NCI-H526 (cell line): ENCODE data around the gene CAB39.

Source experiments
- DNase-seq, 2 experiments: peaks; one replicate each; lab custom pipeline; 2025; lab: John Stamatoyannopoulos, UW

CAB39 gene

DNA sequence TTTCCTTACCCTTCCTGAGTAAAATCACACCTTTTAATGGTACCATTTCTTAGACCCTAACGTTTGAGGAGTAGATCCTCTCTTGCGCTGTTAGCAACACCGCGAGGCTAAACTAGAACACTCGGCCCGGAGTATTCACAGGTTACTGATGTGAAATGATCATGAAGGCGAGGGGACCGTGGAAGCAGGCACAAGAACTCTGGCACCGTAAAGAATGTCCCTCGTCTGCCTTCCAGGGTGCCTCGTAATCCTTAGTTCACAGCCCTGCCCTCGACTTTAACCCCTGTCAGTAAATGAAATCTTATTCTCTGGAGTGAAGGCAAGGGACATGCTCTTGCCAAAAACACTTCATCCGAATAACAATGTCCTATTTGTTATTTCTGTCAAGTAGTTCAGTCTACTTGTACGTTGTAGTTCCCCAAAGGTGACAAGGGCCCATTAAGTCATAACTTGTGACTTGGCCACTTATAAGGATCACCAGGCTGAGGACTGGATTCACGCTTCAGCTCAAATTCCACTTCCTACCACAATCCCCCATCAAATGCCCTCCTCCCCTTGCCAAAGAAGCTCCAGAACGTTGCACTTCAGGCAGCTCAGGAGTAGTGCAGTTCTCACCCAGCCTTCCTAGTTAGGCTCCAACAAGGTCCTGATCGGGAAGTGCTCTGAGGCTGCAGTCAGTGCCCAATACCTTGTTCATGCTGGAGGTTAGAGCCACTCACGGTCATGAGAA is 108.8 kb downstream of the CAB39 start:
- DNase-seq: no peak

DNA sequence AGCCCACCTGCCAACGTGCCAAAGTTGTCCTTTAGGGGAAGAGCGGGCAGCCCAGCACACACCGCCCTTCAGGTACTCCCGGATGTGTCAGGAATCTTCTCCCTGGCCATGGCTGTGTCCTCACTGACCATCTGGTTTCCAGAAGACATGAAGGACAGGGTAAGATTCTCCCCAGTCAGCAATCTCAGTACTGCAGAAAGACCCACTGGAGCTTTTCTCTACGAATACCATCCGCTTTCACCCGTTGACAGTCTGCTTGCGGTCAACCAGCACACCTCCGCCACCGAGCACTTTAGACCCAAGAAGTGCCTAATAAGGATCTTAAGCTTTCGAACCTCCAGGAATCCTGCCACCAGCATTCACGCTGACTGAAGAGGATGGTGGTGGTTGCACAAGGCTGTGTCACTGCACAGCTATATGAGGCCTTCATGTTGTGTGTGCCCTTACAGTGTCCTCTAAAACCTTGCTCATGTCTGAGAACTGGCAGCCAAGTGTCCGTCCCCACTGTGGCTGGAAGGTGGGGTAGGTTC is 109.4 kb downstream of the CAB39 start:
- no peak for DNase-seq

DNA sequence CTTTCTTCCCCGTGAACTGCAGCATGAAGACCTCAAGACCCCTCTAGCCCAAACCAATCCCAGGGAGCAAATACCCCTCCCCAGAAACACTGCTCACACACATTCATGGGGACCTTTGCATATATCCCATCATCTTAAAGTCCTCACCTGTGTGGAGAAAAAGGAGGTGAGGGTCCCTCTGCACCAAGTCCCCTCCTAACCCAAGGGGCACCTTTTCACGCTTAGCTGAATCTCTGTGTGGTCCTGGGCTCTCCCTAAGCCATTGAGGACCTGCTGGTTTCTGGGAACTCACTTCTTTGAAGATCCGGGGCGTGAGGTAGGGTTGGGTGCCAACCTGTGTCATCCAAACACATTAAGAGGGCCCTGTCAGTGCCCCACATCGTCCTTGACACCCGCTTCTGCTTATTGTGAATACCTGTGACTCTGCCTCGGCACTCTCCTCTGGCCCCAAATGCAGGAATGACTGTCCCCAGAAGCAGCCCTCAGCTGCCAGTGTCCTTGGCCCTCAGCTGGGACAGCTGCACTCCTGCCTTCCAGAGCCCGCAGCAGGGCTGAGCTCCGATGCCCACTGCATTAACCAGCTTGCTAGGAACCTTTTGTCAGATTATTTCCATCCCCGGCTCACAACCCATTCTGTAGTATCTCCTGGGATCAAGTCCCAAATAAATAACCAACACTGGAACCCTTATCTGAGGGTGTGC is 110.8 kb downstream of the CAB39 start:
- DNase-seq: peak in 1 of 2 experiments; percentile 1

DNA sequence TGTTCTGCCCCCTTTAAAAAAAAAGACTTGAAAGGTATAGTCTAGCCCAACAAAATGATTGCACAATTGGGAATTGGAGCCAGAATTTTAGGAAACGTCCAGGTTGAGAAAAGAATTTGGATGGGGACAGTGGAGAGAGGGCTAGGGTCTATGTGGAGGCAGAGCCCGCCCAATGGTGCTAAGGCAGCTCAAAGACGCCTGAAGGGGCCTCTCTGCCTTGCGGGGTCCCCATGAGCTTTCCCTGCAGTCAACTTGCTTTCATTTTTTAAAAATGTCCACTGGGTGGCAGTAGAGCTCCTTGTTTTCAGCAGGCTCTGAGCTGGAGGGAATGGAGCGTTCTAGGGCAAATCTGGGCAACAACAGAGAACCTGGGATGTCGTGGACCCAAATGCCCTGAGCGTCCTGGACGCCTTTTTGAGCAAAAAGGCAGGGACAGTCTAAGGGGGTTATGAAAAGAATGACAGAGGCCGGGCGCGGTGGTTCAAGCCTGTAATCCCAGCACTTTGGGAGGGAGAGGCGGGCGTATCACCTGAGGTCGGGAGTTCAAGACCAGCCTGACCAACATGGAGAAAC is 111.8 kb downstream of the CAB39 start:
- peak; percentile 73 to 88 for DNase-seq

DNA sequence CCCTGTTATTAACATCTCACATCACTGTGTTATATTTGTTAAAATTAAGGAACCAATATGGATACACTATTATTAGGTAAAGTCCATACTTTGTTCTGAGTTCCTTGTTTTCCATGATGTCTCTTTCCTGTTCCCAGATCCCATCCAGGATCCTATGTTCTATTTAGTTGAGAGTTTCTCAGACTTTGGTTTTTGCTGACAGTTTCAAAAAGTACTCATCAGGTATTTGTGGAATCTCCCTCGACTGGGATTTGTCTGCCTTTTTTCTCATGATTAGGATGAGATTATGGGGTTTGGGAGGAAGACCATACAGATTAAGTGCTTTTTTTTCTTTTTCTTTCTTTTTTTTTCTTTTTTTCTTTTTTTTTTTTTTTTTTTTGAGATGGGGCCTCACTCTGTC is 112.7 kb downstream of the CAB39 start:
- DNase-seq: no peak

DNA sequence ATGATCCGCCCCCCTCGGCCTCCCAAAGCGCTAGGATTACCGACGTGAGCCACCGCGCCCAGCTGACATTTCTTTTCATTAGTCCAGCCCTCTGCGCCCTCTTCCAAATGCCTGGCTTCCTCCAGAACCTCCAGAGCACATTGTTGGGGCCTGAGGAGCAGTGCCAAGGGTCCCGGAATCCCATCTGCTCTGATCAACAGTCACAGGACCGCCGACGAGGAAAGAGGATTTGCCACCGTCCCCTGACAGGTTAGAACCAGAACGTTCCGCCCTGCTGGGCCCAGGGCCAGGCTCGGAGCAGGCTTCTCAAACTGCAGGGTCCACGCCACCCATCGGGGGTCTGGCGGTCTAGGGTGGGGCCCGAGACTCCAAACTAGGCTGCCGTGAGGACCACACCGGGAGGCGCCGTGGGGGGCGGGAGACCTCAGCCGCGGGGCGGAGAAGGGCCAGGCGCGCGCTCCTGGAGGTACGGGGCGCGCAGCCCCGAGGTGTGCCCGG is 115.2 kb downstream of the CAB39 start:
- DNase-seq: no peak

DNA sequence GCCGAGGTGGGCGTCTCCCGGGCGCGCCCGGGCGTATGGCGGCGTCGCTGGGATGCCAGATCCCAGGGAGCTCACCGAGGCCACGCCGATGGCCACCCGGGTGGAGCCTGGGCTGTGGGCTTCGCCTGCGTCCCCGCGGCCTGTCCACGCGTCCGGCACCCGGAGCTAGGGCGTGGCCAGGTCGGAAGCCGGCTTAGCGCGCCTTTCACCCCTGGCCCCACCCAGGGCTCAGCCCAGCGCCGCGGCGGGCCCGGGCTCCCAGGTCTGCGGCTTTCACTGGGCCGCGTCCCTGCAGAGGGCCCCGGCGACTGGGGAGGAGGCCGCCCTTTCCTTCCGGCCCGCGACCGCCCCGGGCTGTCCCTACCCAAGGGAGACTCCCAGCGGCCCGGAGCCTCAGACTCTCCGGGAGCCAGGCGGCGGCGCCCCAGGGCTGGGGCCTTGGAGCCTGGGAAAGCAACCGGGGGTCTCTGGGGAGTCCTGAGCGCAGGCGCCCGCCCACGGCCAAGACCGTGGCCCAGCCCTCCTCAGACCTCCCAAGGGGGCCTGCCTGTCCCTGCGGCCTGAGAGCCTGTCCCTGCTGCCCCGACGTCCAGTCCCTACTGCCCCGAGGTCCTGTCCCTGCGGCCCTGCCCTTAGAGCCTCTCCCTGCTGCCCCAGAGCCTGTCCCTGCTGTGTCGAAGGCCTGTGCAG is 115.8 kb downstream of the CAB39 start:
- peak in 1 of 2 experiments; percentile 48 for DNase-seq

DNA sequence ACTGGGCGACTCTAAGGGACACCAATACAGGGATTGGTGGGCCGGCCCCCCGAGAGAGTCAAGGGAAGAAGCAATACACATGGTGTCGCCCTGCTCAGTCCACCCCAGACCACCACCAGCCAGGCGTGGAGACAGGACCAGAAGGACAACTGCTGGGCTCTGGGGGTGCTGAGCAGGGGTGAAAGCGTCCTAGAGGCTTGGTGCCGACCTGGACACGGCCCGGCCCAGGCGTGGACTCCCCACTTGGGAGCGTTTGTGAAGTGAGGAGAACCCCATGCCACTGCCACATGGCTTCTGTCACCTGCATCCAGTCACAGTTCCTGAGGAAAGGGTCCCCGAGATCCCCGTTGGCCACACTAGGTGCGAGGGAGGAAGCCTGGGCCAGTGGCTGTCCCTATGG is 116.7 kb downstream of the CAB39 start:
- no peak for DNase-seq

DNA sequence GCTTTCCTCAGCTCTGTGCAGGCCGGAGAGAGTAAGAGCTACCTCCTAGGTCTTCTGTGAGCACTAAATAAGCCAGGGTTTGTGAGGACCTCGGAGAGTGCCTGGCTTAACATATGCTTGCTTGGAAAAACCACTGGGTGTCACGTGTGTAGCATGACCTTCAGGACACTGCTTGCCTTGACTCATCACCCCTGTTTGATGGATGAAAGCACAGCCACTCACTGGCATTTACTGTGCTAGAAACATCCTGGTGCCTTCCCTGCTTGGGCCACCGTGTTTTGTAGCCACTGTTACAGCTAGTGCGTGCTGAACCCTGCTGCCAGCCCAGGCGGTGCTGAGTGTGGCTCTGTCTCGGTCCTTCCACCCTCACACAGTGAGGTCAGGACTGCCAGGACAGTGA is 117.3 kb downstream of the CAB39 start:
- DNase-seq: no peak

DNA sequence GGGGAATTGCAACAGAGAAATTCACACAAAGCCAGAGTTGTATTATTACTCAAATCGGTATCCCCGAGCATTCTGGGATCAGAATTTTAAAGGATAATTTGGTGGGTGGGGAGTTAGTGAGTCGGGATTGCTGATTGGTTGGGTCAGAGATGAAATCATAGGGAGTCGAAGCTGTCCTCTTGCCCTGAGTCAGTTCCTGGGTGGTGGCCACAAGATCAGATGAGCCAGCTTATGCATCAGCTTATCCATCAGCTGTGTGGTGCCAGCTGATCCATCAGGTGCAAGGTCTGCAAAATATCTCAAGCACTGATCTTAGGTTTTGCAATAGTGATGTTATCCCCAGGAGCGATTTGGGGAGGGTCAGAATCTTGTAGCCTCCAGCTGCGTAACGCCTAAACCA is 117.8 kb downstream of the CAB39 start:
- DNase-seq: no peak

DNA sequence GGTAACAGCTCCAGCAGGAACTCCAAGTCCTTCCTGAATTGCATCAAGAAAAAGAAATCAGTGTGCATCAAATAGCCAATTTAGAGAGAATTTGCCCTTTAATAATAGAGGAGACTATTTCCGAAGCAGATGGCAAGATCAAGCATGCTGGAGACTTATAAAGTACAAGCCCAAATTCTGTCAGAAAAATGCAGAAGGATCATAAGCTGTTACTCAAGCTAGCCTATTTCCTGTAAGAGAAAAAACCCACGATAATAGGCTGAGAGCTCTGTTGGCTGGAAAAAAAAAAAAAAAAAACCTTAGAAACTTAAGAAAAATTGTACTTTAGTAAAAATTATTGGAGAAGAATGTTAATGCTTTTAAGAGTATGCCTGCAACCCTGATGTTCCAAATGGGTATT is 127.7 kb downstream of the CAB39 start:
- DNase-seq: no peak

DNA sequence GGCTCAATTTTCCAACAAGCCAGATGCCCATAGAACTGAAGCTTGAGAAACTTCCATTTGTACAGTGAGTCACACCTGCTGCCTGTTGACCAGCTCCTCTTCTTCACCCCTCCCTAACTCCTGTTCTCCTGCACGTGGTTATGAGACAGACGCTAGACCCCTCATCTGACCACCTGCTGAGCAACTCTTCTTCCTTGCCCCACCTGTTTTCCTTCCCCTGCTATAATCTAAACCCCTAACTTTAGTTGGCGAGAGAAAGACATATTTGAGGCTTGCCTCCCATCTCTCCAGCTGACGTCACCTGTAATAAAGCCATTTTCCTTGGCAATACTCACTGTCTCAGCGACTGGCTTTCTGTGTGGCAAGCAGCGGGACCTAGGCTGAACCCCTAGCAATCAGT is 129.8 kb downstream of the CAB39 start:
- DNase-seq: no peak

DNA sequence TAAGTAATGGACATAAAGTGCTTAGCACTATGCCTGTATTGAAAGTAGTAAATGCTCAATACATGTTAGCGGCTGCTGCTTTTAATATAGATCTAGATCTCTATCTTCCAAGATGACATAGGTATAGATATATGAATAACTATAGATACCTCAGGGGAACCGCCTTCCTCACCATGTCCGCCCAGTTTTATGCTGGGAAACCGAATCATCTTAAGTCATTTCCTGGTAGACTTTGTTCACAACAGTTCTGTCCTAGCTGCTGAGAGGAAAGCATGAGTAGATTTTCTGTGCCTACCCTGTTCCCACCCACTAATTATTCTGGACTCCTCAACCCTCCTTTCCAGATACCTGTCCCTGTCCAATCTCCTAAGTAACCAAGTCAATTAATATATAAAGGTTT is 130.5 kb downstream of the CAB39 start:
- DNase-seq: no peak

DNA sequence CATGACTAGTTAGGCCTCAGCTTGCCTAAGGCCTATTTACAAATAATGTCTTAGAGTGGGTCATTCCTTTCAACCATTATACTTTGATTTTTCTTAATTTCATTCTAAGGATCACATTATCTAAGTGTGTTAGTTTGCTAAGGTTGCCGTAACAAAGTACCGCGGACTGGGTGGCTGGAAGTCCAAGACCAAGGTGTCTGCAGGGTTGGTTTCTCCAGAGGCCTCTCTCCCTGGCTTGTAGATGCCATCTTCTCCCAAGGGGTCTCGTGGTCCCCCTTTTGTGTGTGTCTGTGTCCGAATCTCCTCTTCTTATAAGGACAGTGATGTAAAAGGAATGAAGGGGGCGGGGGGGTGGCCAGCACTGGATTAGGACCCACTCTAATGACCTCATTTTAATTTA is 133.7 kb downstream of the CAB39 start:
- DNase-seq: no peak

DNA sequence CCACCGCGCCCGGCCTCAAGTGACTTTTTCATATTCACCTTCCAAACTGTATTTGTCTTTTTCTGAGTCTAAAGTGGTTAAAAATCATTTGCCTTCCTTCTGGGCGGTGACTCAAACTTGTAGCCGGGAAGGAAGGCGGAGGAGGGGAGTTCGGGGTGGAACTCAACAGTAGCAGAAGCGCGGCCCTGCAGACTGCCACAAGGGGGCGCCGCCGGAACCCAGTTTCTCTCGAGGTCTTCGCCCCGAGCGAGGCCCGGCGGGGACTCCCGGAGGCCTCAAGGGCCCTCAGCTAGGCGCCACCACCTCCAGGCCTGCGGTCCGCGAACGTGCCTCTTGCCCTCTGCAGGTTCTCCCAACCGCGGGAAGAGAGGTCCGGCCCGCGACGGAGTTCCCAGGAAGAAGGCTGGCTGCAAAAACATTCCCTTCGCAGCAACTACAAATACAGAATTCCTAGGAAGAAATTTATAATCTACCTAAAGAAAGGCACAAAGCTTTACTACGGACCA is 135.3 kb downstream of the CAB39 start:
- DNase-seq: peak; percentile 33 to 93

DNA sequence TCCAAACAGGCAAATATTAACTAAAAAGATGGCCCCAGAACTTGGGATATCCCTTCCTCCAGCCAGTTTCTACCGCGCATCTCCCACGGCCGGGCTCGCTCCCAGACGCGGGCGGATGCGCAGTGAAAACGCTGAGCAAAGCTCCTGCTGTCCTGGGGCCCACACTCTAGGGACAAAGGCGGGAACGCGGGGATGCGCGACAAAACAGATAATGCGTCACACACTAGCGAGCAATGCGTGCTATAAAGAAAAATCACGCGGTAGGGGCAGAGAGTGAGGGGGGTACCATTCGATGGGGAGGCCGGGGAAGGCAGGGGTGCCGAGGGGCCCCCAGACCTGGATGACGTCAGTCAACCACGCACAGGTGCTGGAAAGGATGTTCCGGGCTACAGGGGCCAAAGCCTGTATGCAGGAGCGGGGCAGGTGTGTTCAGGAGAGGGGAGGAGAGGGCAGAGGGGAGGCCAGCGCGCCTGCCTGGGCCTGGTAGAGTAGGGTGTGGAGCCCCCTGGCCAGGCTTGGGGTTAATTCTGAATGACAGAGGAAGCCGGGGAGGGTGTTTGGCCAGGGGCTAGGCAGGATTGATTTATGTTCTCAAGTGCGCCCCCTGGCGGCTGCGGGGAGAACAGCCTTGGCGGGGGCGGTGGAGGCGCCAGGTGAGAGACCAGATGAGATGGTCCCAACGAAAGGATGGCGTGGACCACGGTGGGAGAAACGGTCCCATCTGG is 137.2 kb downstream of the CAB39 start:
- DNase-seq: no peak

DNA sequence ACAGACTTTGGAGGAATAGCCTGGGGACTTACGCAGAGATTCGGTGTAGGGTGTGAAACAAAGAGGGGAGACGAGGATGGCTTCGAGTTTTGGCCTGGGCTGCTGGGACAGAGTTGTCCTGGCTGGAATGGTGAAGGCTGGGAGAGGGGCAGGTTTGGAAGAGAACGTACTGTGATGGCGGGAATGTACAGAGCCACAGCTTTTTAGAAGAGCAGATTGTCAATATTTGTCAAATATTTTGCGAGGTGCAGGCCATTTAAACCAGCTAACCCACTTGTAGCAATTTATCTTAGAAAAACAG is 137.7 kb downstream of the CAB39 start:
- no peak for DNase-seq

DNA sequence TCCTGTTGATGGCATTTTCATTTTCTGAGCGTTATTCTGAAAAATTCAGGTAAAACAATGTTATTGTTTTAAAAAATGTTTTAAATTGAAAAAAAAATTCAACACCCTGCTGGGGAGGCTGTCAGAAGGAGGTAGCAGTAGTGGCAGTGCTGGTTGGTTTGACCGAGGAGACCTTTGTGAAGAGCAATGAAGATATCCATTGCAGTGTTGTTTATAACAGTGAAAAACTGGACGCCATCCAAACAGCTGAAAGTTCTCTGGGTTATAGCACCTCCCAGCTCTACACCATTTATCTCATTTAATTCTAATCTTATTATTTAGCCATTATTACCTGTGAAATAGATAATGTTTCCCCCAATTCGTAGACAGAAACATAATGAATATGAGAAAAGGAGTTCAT is 139.5 kb downstream of the CAB39 start:
- no peak for DNase-seq

DNA sequence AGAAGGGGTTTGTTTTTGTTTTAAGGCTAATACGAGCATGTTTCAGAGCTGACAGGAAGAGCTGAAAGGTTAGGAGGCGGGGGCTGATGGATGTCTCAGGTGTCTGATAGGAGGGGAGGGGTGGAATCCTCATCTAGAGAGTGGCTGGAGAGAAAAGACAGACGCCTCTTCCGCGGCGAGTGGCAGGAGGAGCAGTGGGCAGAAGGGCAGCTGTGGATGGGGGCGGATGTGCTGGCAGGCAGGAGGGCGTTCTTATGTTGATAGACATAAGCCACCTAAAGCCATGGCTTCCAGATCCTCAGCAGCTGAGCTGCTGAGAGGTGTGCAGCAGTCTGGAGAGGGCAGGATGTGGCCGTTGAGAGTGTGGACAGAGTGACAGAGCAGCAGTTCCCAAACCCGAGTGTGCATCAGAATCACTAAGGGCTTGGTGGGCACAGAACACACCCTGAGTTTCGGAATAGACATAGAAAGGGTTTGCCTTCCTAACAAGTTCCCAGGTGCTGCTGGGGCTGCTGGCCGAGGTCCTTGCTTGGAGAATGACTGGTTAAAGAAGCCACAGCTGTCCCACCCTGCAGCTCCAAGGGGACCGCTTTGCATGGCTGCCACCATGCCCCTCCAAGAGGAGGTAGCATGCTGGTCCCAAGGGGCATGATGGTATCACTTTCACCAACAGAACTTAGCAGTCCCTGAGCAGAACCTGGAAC is 149.1 kb downstream of the CAB39 start:
- peak in 1 of 2 experiments; percentile 26 for DNase-seq

DNA sequence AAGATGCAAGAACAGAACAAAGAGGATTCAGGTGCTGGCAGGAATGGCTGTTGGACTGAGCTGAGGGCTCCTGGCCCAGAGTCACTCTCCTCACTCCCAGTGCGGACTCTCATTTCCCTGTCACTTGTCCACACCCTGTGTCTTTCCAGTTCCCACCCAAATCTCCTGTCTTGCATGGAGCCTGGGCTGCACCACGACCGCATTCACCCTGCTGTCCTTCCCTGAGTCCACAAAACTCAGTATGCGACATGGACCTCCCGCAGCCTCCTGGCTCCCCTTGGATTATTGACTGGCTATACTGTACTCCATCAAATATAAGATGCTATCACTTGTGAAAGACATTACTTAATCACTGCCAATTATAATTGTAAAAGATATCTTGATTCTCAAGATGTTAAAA is 149.7 kb downstream of the CAB39 start:
- no peak for DNase-seq

DNA sequence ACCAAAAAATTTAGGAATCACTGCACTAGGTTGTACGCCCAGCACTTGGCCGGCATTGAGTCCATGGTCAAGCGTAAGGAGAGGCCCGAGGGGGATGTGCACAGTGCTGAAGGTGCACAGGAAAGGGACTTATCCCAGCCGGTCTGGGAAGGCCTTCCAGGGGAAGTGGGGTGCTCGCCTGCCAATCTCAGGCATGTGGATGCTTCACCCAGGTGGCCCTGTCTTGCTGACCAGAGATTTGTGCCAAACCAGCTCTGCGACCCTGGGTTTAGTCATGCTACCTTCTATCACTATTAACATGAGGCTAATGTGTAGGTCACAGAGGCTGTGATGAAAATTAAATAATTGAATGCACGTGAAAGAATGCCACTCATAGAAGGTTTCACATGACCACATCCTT is 150.4 kb downstream of the CAB39 start:
- DNase-seq: no peak
